HepG2 (cell line): ENCODE measurements around the gene RBCK1. TPM values are rescaled to one million over a fixed set of nuclear protein-coding genes. Genes with fewer than 3 reads are reported as not detected.
A peak's percentile ranks its signal among the peaks of the same experiment; 100 is the strongest.

ENCODE experiments used
- ATF2 ChIP-seq: sonication (generic); formaldehyde crosslinking; IDR thresholded peaks from 2 replicates; pipeline ENCODE4 v1.4.0; 2020; ENCODE audit warnings: missing genetic modification reagents
- ATF5 ChIP-seq: sonication (generic); formaldehyde crosslinking; IDR thresholded peaks from 2 replicates; pipeline ENCODE4 v1.4.0; 2020; ENCODE audit warnings: mild to moderate bottlenecking, low read depth, missing genetic modification reagents
- ISL2 ChIP-seq: sonication (generic); formaldehyde crosslinking; IDR thresholded peaks from 2 replicates; pipeline ENCODE4 v1.5.0; 2020; ENCODE audit warnings: missing genetic modification reagents
- KLF12 ChIP-seq: sonication (generic); formaldehyde crosslinking; IDR thresholded peaks from 2 replicates; pipeline ENCODE4 v1.4.0; 2020; ENCODE audit warnings: missing genetic modification reagents, borderline replicate concordance
- MEIS1 ChIP-seq: sonication (generic); formaldehyde crosslinking; IDR thresholded peaks from 2 replicates; pipeline ENCODE4 v1.9.0; 2021; ENCODE audit warnings: mild to moderate bottlenecking, missing genetic modification reagents, moderate library complexity, borderline replicate concordance
- MIER2 ChIP-seq: IDR thresholded peaks from 2 replicates; pipeline ENCODE4 v1.6.1; 2016; ENCODE audit warnings: missing biosample characterization, missing genetic modification reagents
- MXD1 ChIP-seq: sonication (generic); formaldehyde crosslinking; IDR thresholded peaks from 2 replicates; pipeline ENCODE4 v1.4.0; 2020; ENCODE audit warnings: mild to moderate bottlenecking, missing genetic modification reagents
- NFYC ChIP-seq: IDR thresholded peaks from 2 replicates; pipeline ENCODE4 v1.6.1; 2016; ENCODE audit warnings: missing genetic modification reagents, missing compliant biosample characterization
- PAXIP1 ChIP-seq: sonication (generic); formaldehyde crosslinking; conservative IDR thresholded peaks from 2 replicates; pipeline ENCODE4 v1.4.0; 2020; ENCODE audit warnings: mild to moderate bottlenecking, missing genetic modification reagents, moderate library complexity
- SNRNP70 ChIP-seq: fragments of 200-400 bp; formaldehyde crosslinking; IDR thresholded peaks from 2 replicates; pipeline ENCODE4 v1.6.1; 2017; ENCODE audit warnings: mild to moderate bottlenecking, low read depth, low read length, moderate library complexity
- TBL1XR1 ChIP-seq: fragments of 150-350 bp; IDR thresholded peaks from 2 replicates; pipeline ENCODE4 v1.6.1; 2014; ENCODE audit warnings: borderline replicate concordance, low read length; ENCODE audit not compliant: partially characterized antibody
- TEAD3 ChIP-seq: optimal IDR thresholded peaks from 2 replicates; pipeline ENCODE3; 2016; ENCODE audit warnings: borderline replicate concordance
- ZBTB37 ChIP-seq: sonication (generic); formaldehyde crosslinking; IDR thresholded peaks from 2 replicates; pipeline ENCODE4 v1.4.0; 2020; ENCODE audit warnings: mild to moderate bottlenecking, missing genetic modification reagents
- ZNF225 ChIP-seq: sonication (generic); formaldehyde crosslinking; IDR thresholded peaks from 2 replicates; pipeline ENCODE4 v1.4.0; 2020; ENCODE audit warnings: mild to moderate bottlenecking, missing genetic modification reagents
- ZNF235 ChIP-seq: sonication (generic); formaldehyde crosslinking; IDR thresholded peaks from 2 replicates; pipeline ENCODE4 v1.8.1; 2023; ENCODE audit warnings: mild to moderate bottlenecking, missing genetic modification reagents, borderline replicate concordance
- ZNF263 ChIP-seq: sonication (generic); formaldehyde crosslinking; IDR thresholded peaks from 2 replicates; pipeline ENCODE4 v1.4.0; 2020; ENCODE audit warnings: missing genetic modification reagents
- ZNF383 ChIP-seq: sonication (generic); formaldehyde crosslinking; IDR thresholded peaks from 2 replicates; pipeline ENCODE4 v1.4.0; 2020; ENCODE audit warnings: missing genetic modification reagents, mild to moderate bottlenecking, borderline replicate concordance
- ZNF605 ChIP-seq: sonication (generic); formaldehyde crosslinking; IDR thresholded peaks from 2 replicates; pipeline ENCODE4 v1.8.0; 2022; ENCODE audit warnings: mild to moderate bottlenecking, missing genetic modification reagents
- ZNF619 ChIP-seq: sonication (generic); formaldehyde crosslinking; IDR thresholded peaks from 2 replicates; pipeline ENCODE4 v1.4.0; 2020; ENCODE audit warnings: mild to moderate bottlenecking, missing genetic modification reagents
- ZNF749 ChIP-seq: sonication (generic); formaldehyde crosslinking; IDR thresholded peaks from 2 replicates; pipeline ENCODE4 v1.8.0; 2022; ENCODE audit warnings: mild to moderate bottlenecking, missing genetic modification reagents, moderate library complexity, borderline replicate concordance
- ZNF792 ChIP-seq: IDR thresholded peaks from 2 replicates; pipeline ENCODE4 v1.6.1; 2016
- ZNF841 ChIP-seq: sonication (generic); formaldehyde crosslinking; IDR thresholded peaks from 2 replicates; pipeline ENCODE4 v1.8.1; 2023; ENCODE audit warnings: missing genetic modification reagents, borderline replicate concordance
- polyA plus RNA-seq, 8 experiments: library from polyadenylated mRNA; depleted of rRNA in 3 of 8; stranded (reverse) in 7 of 8; unstranded in 1 of 8; fragments of >200 nt; fragmentation: Illumina TruSeq in 4 of 8; extraction: Trizol in 4 of 8; gene quantifications; 2 replicates each; pipeline versions ENCODE4 v1.2.1 to v1.2.3, GENCODE V29; 2011 to 2016; ENCODE audit warnings: low read depth in 4 of 8, missing spikeins in 1 of 8, mixed read lengths in 1 of 8; ENCODE audit not compliant: insufficient read depth in 1 of 8
- total RNA-seq, 5 experiments: library from RNA; depleted of rRNA; stranded (reverse); fragments of >200 nt; fragmentation: Illumina TruSeq; extraction: Trizol; gene quantifications; 2 replicates each; pipeline ENCODE4 v1.2.3, GENCODE V29; 2016; ENCODE audit warnings: low read depth in 1 of 5

Gene RBCK1
- total and polyA plus RNA-seq, 2 of the 13 experiments (the other 11 are each of a cell fraction or from before 2014, with no cell fraction given): 149 to 215 TPM

GRCh38 chr20:396619-397431, 11.3 kb upstream of the RBCK1 start (continued):
- TF ChIP-seq ZNF841: no peak
- peak; percentile 83; the same call in 1 of the 2 replicates for TF ChIP-seq ZNF749 (CRISPR knock-in tag)
- TF ChIP-seq MEIS1: peak; percentile 96; the same call in 1 of the 2 replicates
- peak; percentile 90; the same call in 1 of the 2 replicates for TF ChIP-seq ZNF619 (CRISPR knock-in tag)
- TF ChIP-seq MIER2 (CRISPR knock-in tag): peak; percentile 85
- peak; percentile 8; the same call in 1 of the 2 replicates for TF ChIP-seq ATF5 (CRISPR knock-in tag)
- TF ChIP-seq PAXIP1 (CRISPR knock-in tag): peak; percentile 100
- TF ChIP-seq ZNF263 (CRISPR knock-in tag): peak; percentile 82
- peak; percentile 69; the same call in 1 of the 2 replicates for TF ChIP-seq KLF12 (CRISPR knock-in tag)
- TF ChIP-seq TEAD3 (CRISPR knock-in tag): peak; percentile 95
- TF ChIP-seq ISL2 (CRISPR knock-in tag): peak; percentile 93
- no peak for TF ChIP-seq ZNF225 (CRISPR knock-in tag)
- peak; percentile 91 for TF ChIP-seq TBL1XR1
- TF ChIP-seq ZNF792 (CRISPR knock-in tag): peak; percentile 84
- TF ChIP-seq ZNF235 (CRISPR knock-in tag): peak; percentile 27; the same call in 1 of the 2 replicates
- TF ChIP-seq ZBTB37 (CRISPR knock-in tag): peak; percentile 57; the same call in 1 of the 2 replicates
- TF ChIP-seq SNRNP70: no peak
- TF ChIP-seq MXD1 (CRISPR knock-in tag): no peak; the same call in 1 of the 2 replicates
- peak; percentile 53; the same call in 1 of the 2 replicates for TF ChIP-seq NFYC (CRISPR knock-in tag)
- peak; percentile 79; the same call in 1 of the 2 replicates for TF ChIP-seq ZNF383 (CRISPR knock-in tag)
- TF ChIP-seq ZNF605 (CRISPR knock-in tag): peak; percentile 4; the same call in 1 of the 2 replicates
- TF ChIP-seq ATF2 (CRISPR knock-in tag): peak; percentile 95
